Natural killer cell (primary cell): ENCODE data around the gene VOPP1. TPM values are rescaled to one million over a fixed set of nuclear protein-coding genes. Genes with fewer than 3 reads are reported as not detected.
"Not testable (repeated sequence)": the region's sequence is repeated elsewhere in the genome, so short reads cannot be mapped to it uniquely, and the experiment has no call there.

ENCODE experiments used
- ATAC-seq, 3 donors: fragments of 150-1000 bp in 2 of 3; fragments of 200-7000 bp in 1 of 3; cut with Tn5 transposase; 1 replicate in 1 of 3; 2 replicates in 2 of 3; pipeline ENCODE4 v1.10.0; 2021; ENCODE audit warnings: mild to moderate bottlenecking in 2 of 3, moderate library complexity in 2 of 3
- DNase-seq, 2 donors: peaks; one replicate each; pipeline versions ENCODE4 v3.0.0 to v3.0.0-alpha.2; 2013 to 2021; ENCODE audit warnings: mixed read lengths in 1 of 2
- H3K27ac ChIP-seq: one replicate; pipeline ENCODE4 v1.5.1; 2013; ENCODE audit warnings: mild to moderate bottlenecking, low read length
- H3K27me3 ChIP-seq: one replicate; pipeline ENCODE4 v1.6.1; 2013; ENCODE audit warnings: low read length; ENCODE audit not compliant: control insufficient read depth, insufficient read depth
- H3K36me3 ChIP-seq: one replicate; pipeline ENCODE4 v1.6.1; 2013; ENCODE audit warnings: low read length; ENCODE audit not compliant: control insufficient read depth, insufficient read depth
- H3K4me1 ChIP-seq: one replicate; pipeline ENCODE4 v1.6.1; 2013; ENCODE audit warnings: low read length; ENCODE audit not compliant: control insufficient read depth, insufficient read depth
- H3K4me3 ChIP-seq: one replicate; pipeline ENCODE4 v1.5.1; 2013; ENCODE audit warnings: low read length
- H3K9me3 ChIP-seq: one replicate; pipeline ENCODE4 v1.6.1; 2013; ENCODE audit warnings: low read length; ENCODE audit not compliant: control insufficient read depth, insufficient read depth
- H3K27ac Mint-ChIP-seq, 2 donors: one replicate each; pipeline ENCODE4 v1.8.0; 2022; ENCODE audit warnings: mild to moderate bottlenecking in 2 of 2, mixed read lengths in 2 of 2, moderate library complexity in 1 of 2
- H3K27me3 Mint-ChIP-seq, 2 donors: one replicate each; pipeline ENCODE4 v1.8.0; 2022; ENCODE audit warnings: low read depth in 2 of 2, mixed read lengths in 2 of 2
- H3K36me3 Mint-ChIP-seq: one replicate; pipeline ENCODE4 v1.8.0; 2022; ENCODE audit warnings: mixed read lengths
- H3K4me1 Mint-ChIP-seq, 2 donors: one replicate each; pipeline ENCODE4 v1.8.0; 2022; ENCODE audit warnings: mixed read lengths in 2 of 2
- H3K4me3 Mint-ChIP-seq: one replicate; pipeline ENCODE4 v1.8.0; 2022; ENCODE audit warnings: mild to moderate bottlenecking, moderate library complexity, mixed read lengths
- H3K9me3 Mint-ChIP-seq, 2 donors: one replicate each; pipeline ENCODE4 v1.8.0; 2022; ENCODE audit warnings: mixed read lengths in 2 of 2
- CTCF ChIP-seq: fragments of 200-600 bp; IDR thresholded peaks from one replicate; pipeline ENCODE4 v1.8.0; 2022; ENCODE audit warnings: antibody characterized with exemption
- WGBS: methylation state at CpG from one replicate; pipeline ENCODE4 v1.1.7; 2013; ENCODE audit warnings: missing lambda C conversion rate; ENCODE audit not compliant: insufficient coverage; 5-methylcytosine and 5-hydroxymethylcytosine counted together
- intact Hi-C: fragments of 100-400 bp; cut with micrococcal nuclease; formaldehyde crosslinking; loops from one replicate; pipeline ENCODE4 v1.14.2; 2022
- total RNA-seq, 4 donors: library from RNA; stranded (reverse); fragments of 120-200 nt in 1 of 4; gene quantifications; one replicate each; pipeline versions ENCODE4 v1.2.3 to v1.2.4, GENCODE V29; 2013 to 2022

The VOPP1 gene
- 100 to 1,000 TPM in 2 of 3 donors, 10 to 100 TPM in 1; 79.3 to 115 (median 110) TPM for total RNA-seq
- total RNA-seq (2013): 105 TPM

GRCh38 chr7:55572378-55573233, at the start of gene VOPP1:
TSS of gene VOPP1 (minus strand) at chr7:55572502. CDS start at chr7:55572324, 178 bp downstream.
- H3K4me3 ChIP-seq: peak within 1 kb of the TSS; percentile 79
- intact Hi-C loops: loop anchor here (5.0 to 10.0 kb wide), 2 partner anchors 315 to 482 kb away; partner anchors contain the start of genes CCT6A, PSPH and ZNF713
- peak within 1 kb of the TSS; percentile 93 for H3K4me3 Mint-ChIP-seq
- H3K9me3 Mint-ChIP-seq: no peaks in the 10 kb centered on the region
- WGBS: under 1% methylated on average over 77 of the region's 77 CpGs
- peaks cover 57% of the 10 kb centered on the region for H3K4me1 ChIP-seq
- H3K36me3 ChIP-seq: no peaks in the 10 kb centered on the region
- peak; percentile 47 to 71 (median 56) for ATAC-seq
- peaks cover 0 to 5% of the 10 kb centered on the region in 2 donors for H3K27me3 Mint-ChIP-seq
- no peaks in the 10 kb centered on the region for H3K9me3 ChIP-seq
- H3K27me3 ChIP-seq: no peaks in the 10 kb centered on the region
- peak within 1 kb of the TSS; percentile 91 for H3K27ac ChIP-seq
- H3K4me1 Mint-ChIP-seq: peaks cover 56 to 58% of the 10 kb centered on the region in 2 donors
- TF ChIP-seq CTCF: no peak
- peak within 1 kb of the TSS; percentile 87 to 96 for H3K27ac Mint-ChIP-seq
- no peaks in the 10 kb centered on the region for H3K36me3 Mint-ChIP-seq
- DNase-seq: peak; percentile 61 to 87

GRCh38 chr7:55618913-55619312, 46.6 kb upstream of the VOPP1 start:
- Mint-ChIP-seq H3K27ac (no peak overlapping the region), H3K9me3 (no peaks in the 10 kb centered on the region), H3K4me1 (no peaks in the 10 kb centered on the region), H3K4me3 (no peak overlapping the region), H3K36me3 (no peaks in the 10 kb centered on the region), H3K27me3 (peaks cover 7 to 43% of the 10 kb centered on the region in 2 donors)
- TF ChIP-seq CTCF: no peak
- Histone ChIP-seq H3K4me3 (no peak overlapping the region), H3K9me3 (peaks cover 8% of the 10 kb centered on the region), H3K27me3 (peaks cover 2% of the 10 kb centered on the region), H3K27ac (no peak overlapping the region), H3K4me1 (no peaks in the 10 kb centered on the region), H3K36me3 (no peaks in the 10 kb centered on the region)
- intact Hi-C loops: no loop called here
- ATAC-seq (no peak), DNase-seq (no peak)
- 97% methylated on average over 2 of the region's 3 CpGs for WGBS

GRCh38 chr7:55614365-55615064, 42.2 kb upstream of the VOPP1 start:
- WGBS: no CpG with 5 or more reads among the region's 2 CpGs
- H3K27ac Mint-ChIP-seq, H3K4me1 ChIP-seq: not testable (repeated sequence)

GRCh38 chr7:55609726-55610125, 37.4 kb upstream of the VOPP1 start:
- H3K27ac Mint-ChIP-seq: not testable (repeated sequence)

More at GRCh38 chr7:55614365-55615064, 42.2 kb upstream of the VOPP1 start:
- intact Hi-C loops, H3K4me3 Mint-ChIP-seq, ATAC-seq, H3K9me3 Mint-ChIP-seq, H3K36me3 ChIP-seq, H3K27ac ChIP-seq, H3K4me1 Mint-ChIP-seq, H3K27me3 ChIP-seq, H3K4me3 ChIP-seq, H3K9me3 ChIP-seq, DNase-seq, H3K36me3 Mint-ChIP-seq: not testable (repeated sequence)
- peaks cover 11 to 34% of the 10 kb centered on the region in 2 donors for H3K27me3 Mint-ChIP-seq

GRCh38 chr7:55605661-55606060, 33.4 kb upstream of the VOPP1 start:
- H3K9me3 ChIP-seq, H3K27me3 ChIP-seq, H3K27ac ChIP-seq, intact Hi-C loops, H3K4me3 ChIP-seq, DNase-seq, H3K4me1 ChIP-seq, ATAC-seq, H3K27ac Mint-ChIP-seq, H3K4me1 Mint-ChIP-seq, H3K36me3 Mint-ChIP-seq, H3K4me3 Mint-ChIP-seq, H3K9me3 Mint-ChIP-seq, H3K36me3 ChIP-seq: not testable (repeated sequence)
- peaks cover 4 to 17% of the 10 kb centered on the region in 2 donors for H3K27me3 Mint-ChIP-seq

More at GRCh38 chr7:55609726-55610125, 37.4 kb upstream of the VOPP1 start:
- ATAC-seq, H3K27ac ChIP-seq, H3K9me3 ChIP-seq, H3K4me3 Mint-ChIP-seq, DNase-seq, H3K9me3 Mint-ChIP-seq, H3K4me1 Mint-ChIP-seq, H3K27me3 ChIP-seq, H3K36me3 ChIP-seq, H3K36me3 Mint-ChIP-seq, H3K4me1 ChIP-seq, H3K4me3 ChIP-seq, intact Hi-C loops: not testable (repeated sequence)
- peaks cover 6 to 24% of the 10 kb centered on the region in 2 donors for H3K27me3 Mint-ChIP-seq
- WGBS: 83% methylated on average over 1 of the region's 1 CpG
